Liver (tissue), 9 donors: ENCODE data around the gene COX15. TPM values are rescaled to one million over a fixed set of nuclear protein-coding genes. Genes with fewer than 3 reads are reported as not detected.

Experiments
- DNase-seq: peaks from one replicate; pipeline ENCODE4 v3.0.0-alpha.2; 2017; ENCODE audit warnings: low spot score
- H3K27ac ChIP-seq, 2 donors: one replicate each; pipeline ENCODE4 v1.7.0; 2013; ENCODE audit warnings: inconsistent platforms in 2 of 2, low read length in 2 of 2, control low read depth in 1 of 2, low read depth in 1 of 2, mild to moderate bottlenecking in 1 of 2
- H3K27me3 ChIP-seq, 4 donors: one replicate each; pipeline versions ENCODE4 v1.6.1 to v1.7.0; 2013; ENCODE audit warnings: low read length in 3 of 4, inconsistent platforms in 1 of 4, mild to moderate bottlenecking in 1 of 4, moderate library complexity in 1 of 4; ENCODE audit not compliant: control insufficient read depth in 4 of 4, insufficient read depth in 4 of 4
- H3K36me3 ChIP-seq, 4 donors: one replicate each; pipeline versions ENCODE4 v1.6.1 to v1.7.0; 2013; ENCODE audit warnings: low read length in 3 of 4, mild to moderate bottlenecking in 3 of 4, low read depth in 1 of 4, moderate library complexity in 1 of 4; ENCODE audit not compliant: control insufficient read depth in 4 of 4, insufficient read depth in 3 of 4
- H3K4me1 ChIP-seq, 4 donors: one replicate each; pipeline versions ENCODE4 v1.6.1 to v1.7.0; 2013; ENCODE audit warnings: low read length in 3 of 4, mild to moderate bottlenecking in 3 of 4, moderate library complexity in 1 of 4; ENCODE audit not compliant: control insufficient read depth in 4 of 4, insufficient read depth in 4 of 4
- H3K4me3 ChIP-seq, 3 donors: one replicate each; pipeline versions ENCODE4 v1.6.1 to v1.7.0; 2013; ENCODE audit warnings: low read length in 3 of 3, control low read depth in 1 of 3, low read depth in 1 of 3, mild to moderate bottlenecking in 1 of 3
- H3K9ac ChIP-seq, 2 donors: one replicate each; pipeline ENCODE4 v1.7.0; 2013; ENCODE audit warnings: low read length in 2 of 2, mild to moderate bottlenecking in 2 of 2, moderate library complexity in 2 of 2, control low read depth in 1 of 2, low read depth in 1 of 2
- H3K9me3 ChIP-seq, 4 donors: one replicate each; pipeline versions ENCODE4 v1.6.1 to v1.7.0; 2013; ENCODE audit warnings: low read length in 3 of 4; ENCODE audit not compliant: control insufficient read depth in 4 of 4
- EGR1 ChIP-seq, 2 donors: IDR thresholded peaks; 2 replicates each; pipeline ENCODE4 v1.6.1; 2016 to 2018; ENCODE audit warnings: antibody characterized with exemption in 2 of 2, low read depth in 2 of 2
- FOXA1 ChIP-seq: IDR thresholded peaks from 2 replicates; pipeline ENCODE4 v1.6.1; 2016; ENCODE audit warnings: antibody characterized with exemption
- FOXA2 ChIP-seq: IDR thresholded peaks from 2 replicates; pipeline ENCODE4 v1.6.1; 2016; ENCODE audit warnings: antibody characterized with exemption
- GABPA ChIP-seq, 2 donors: IDR thresholded peaks in 1 of 2; conservative IDR thresholded peaks in 1 of 2; 2 replicates each; pipeline ENCODE4 v1.6.1; 2016; ENCODE audit warnings: antibody characterized with exemption in 2 of 2, mild to moderate bottlenecking in 1 of 2, moderate library complexity in 1 of 2
- HNF4A ChIP-seq, 2 donors: conservative IDR thresholded peaks; 2 replicates each; pipeline ENCODE4 v1.6.1; 2016; ENCODE audit warnings: antibody characterized with exemption in 2 of 2, mild to moderate bottlenecking in 2 of 2
- HNF4G ChIP-seq: IDR thresholded peaks from 2 replicates; pipeline ENCODE4 v1.6.1; 2016; ENCODE audit warnings: antibody characterized with exemption
- JUND ChIP-seq, 2 donors: IDR thresholded peaks; 2 replicates each; pipeline ENCODE4 v1.6.1; 2016; ENCODE audit warnings: antibody characterized with exemption in 2 of 2
- NR2F2 ChIP-seq: IDR thresholded peaks from 2 replicates; pipeline ENCODE4 v1.6.1; 2016; ENCODE audit warnings: antibody characterized with exemption
- RAD21 ChIP-seq, 2 donors: IDR thresholded peaks; 2 replicates each; pipeline ENCODE4 v1.6.1; 2016; ENCODE audit warnings: antibody characterized with exemption in 2 of 2, mild to moderate bottlenecking in 2 of 2
- SP1 ChIP-seq: IDR thresholded peaks from 2 replicates; pipeline ENCODE4 v1.6.1; 2018; ENCODE audit warnings: antibody characterized with exemption, mild to moderate bottlenecking
- TAF1 ChIP-seq: conservative IDR thresholded peaks from 2 replicates; pipeline ENCODE4 v1.6.1; 2016; ENCODE audit warnings: antibody characterized with exemption, mild to moderate bottlenecking
- YY1 ChIP-seq: IDR thresholded peaks from 2 replicates; pipeline ENCODE4 v1.6.1; 2016; ENCODE audit warnings: antibody characterized with exemption, mild to moderate bottlenecking
- WGBS: extraction: QIAGEN DNeasy Blood & Tissue Kit; methylation state at CpG from one replicate; pipeline ENCODE4 v1.1.7; 2013; 5-methylcytosine and 5-hydroxymethylcytosine counted together
- polyA plus RNA-seq, 2 donors: library from polyadenylated mRNA; stranded (reverse) in 1 of 2; unstranded in 1 of 2; fragments of 200-250 nt in 1 of 2; fragments of >200 nt in 1 of 2; fragmentation: Nextera tagmentation in 1 of 2; extraction: Ambion mirVana in 1 of 2; gene quantifications; one replicate each; pipeline versions ENCODE4 v1.2.1 to v1.2.3, GENCODE V29; 2013 to 2015
- total RNA-seq, 2 donors: library from RNA; depleted of rRNA; stranded (reverse); fragments of >200 nt; gene quantifications; one replicate each; pipeline ENCODE4 v1.2.3, GENCODE V29; 2014
- TF ChIP-seq, protein P1 (sequence below): fragments of 150-350 bp; IDR thresholded peaks from 2 replicates; pipeline ENCODE4 v1.5.1; 2017; ENCODE audit warnings: improper control_type of control experiment, low read depth, low read length; ENCODE audit not compliant: missing input control
- TF ChIP-seq, protein P2 (sequence below): IDR thresholded peaks from 2 replicates; pipeline ENCODE4 v1.6.1; 2016; ENCODE audit warnings: antibody characterized with exemption, mild to moderate bottlenecking
- TF ChIP-seq, protein P3 (sequence below): IDR thresholded peaks from 2 replicates; pipeline ENCODE4 v1.6.1; 2016; ENCODE audit warnings: antibody characterized with exemption
- donor health status: healthy.
- donor health status: healthy.
- donor health status: healthy.
- donor health status: healthy.
- donor health status: healthy.

The COX15 gene
- total and polyA plus RNA-seq, 4 donors = 13.4 to 25.2 (median 20.8) TPM

DNA sequence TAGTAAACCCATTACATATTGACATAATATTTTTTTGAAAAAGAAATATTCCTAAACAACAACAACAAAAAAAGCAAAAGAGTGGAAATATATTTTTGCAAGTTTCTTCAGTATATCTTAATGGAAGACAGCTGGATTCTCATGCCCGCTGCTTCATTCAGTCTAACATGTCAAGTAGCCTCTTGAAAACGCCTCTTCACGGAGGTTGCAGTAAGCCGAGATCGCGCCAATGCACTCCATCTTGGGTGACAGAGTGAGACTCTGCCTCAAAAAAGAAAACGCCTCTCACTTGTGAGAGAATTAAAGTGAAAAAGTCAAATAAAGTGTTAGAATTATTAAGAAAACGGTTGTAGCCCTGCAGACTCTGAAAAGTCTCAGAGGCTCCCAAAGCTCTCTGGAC, 1.4 kb upstream of the COX15 start:
- DNase-seq = no peak
- peaks cover 2 to 22% (median 11%) of the 10 kb centered on the region in 4 donors for H3K4me1 ChIP-seq
- TF ChIP-seq FOXA2 (no peak), SP1 (no peak), EGR1 (IDR thresholded peaks at IDR 0.05; ENCODE audit: low read depth in 2 of 2) (no peak), FOXA1 (no peak), JUND (IDR thresholded peaks at IDR 0.05) (no peak), TAF1 (no peak)
- TF ChIP-seq, protein P1, sequence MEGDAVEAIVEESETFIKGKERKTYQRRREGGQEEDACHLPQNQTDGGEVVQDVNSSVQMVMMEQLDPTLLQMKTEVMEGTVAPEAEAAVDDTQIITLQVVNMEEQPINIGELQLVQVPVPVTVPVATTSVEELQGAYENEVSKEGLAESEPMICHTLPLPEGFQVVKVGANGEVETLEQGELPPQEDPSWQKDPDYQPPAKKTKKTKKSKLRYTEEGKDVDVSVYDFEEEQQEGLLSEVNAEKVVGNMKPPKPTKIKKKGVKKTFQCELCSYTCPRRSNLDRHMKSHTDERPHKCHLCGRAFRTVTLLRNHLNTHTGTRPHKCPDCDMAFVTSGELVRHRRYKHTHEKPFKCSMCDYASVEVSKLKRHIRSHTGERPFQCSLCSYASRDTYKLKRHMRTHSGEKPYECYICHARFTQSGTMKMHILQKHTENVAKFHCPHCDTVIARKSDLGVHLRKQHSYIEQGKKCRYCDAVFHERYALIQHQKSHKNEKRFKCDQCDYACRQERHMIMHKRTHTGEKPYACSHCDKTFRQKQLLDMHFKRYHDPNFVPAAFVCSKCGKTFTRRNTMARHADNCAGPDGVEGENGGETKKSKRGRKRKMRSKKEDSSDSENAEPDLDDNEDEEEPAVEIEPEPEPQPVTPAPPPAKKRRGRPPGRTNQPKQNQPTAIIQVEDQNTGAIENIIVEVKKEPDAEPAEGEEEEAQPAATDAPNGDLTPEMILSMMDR = no peak
- no peak overlapping the region for H3K4me3 ChIP-seq
- no peak overlapping the region for H3K27ac ChIP-seq
- H3K36me3 ChIP-seq = peaks cover 0 to 18% (median 10%) of the 10 kb centered on the region in 4 donors
- no peaks in the 10 kb centered on the region for H3K27me3 ChIP-seq
- 92% methylated on average over 8 of the region's 8 CpGs for WGBS
- H3K9me3 ChIP-seq = no peaks in the 10 kb centered on the region
- no peak overlapping the region for H3K9ac ChIP-seq

DNA sequence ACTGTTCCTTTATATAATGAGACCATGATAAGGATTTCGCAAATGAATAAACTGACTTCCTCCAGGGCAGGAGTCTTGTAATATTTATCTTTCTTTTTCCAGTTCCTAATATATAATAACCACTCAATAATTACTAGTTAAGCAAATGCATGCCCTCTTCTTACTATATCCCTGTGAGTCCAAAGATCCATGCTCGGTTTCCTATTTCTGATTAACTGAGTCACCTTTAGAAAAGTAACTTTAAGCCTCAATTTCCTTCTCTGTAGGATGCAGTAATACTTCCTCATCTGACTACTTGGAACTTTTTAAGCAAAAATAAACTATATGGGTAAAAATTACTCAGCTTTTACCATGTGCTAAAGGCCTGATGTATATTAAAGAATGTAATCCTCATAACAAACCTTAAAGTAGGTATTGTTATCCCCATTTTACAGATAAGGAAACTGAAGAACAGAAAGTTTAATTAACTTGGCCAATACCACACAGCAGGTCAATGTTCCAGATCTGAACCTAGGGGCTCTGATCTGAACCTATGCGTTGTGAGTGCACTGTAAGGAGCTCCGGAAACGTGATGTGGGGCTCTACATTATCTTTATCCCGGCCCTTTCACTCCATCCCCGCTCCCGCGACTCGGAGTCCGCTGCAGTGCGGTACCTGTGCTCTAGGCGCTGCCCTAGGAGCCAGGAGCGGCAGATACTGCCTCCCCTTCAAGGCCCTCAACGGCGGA, 458 bp downstream of the COX15 start:
- 4% methylated on average over 16 of the region's 16 CpGs for WGBS

DNA sequence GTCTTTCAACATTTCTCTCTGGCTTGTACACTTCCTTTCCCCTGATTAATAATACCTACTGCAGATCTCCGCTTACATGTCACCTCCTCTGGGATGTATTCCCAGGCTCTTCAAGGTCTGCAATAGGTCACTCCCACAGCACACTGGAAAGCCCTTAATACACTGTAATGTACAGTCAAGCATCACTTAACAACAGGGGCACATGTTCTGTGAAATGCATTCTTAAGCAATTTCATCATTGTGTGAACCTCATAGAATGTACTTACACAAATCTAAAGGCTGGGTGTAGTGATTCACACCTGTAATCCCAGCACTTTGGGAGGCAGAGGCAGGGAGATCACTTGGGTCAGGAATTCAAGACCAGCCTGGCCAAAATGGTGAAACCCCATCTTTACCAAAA, 1.9 kb downstream of the COX15 start:
- Histone ChIP-seq H3K4me3 (no peak overlapping the region), H3K27ac (no peak overlapping the region), H3K9ac (no peak overlapping the region), H3K4me1 (peaks cover 0 to 22% (median 11%) of the 10 kb centered on the region in 4 donors), H3K36me3 (peaks cover 1 to 24% (median 15%) of the 10 kb centered on the region in 4 donors), H3K27me3 (no peaks in the 10 kb centered on the region), H3K9me3 (no peaks in the 10 kb centered on the region)
- WGBS = 95% methylated on average over 1 of the region's 1 CpG
- DNase-seq = no peak
- no peak for TF ChIP-seq JUND (IDR thresholded peaks at IDR 0.05)
- no peak for TF ChIP-seq TAF1
- no peak for TF ChIP-seq FOXA2
- no peak for TF ChIP-seq HNF4G
- no peak for TF ChIP-seq RAD21 (IDR thresholded peaks at IDR 0.05)
- TF ChIP-seq, protein P2, sequence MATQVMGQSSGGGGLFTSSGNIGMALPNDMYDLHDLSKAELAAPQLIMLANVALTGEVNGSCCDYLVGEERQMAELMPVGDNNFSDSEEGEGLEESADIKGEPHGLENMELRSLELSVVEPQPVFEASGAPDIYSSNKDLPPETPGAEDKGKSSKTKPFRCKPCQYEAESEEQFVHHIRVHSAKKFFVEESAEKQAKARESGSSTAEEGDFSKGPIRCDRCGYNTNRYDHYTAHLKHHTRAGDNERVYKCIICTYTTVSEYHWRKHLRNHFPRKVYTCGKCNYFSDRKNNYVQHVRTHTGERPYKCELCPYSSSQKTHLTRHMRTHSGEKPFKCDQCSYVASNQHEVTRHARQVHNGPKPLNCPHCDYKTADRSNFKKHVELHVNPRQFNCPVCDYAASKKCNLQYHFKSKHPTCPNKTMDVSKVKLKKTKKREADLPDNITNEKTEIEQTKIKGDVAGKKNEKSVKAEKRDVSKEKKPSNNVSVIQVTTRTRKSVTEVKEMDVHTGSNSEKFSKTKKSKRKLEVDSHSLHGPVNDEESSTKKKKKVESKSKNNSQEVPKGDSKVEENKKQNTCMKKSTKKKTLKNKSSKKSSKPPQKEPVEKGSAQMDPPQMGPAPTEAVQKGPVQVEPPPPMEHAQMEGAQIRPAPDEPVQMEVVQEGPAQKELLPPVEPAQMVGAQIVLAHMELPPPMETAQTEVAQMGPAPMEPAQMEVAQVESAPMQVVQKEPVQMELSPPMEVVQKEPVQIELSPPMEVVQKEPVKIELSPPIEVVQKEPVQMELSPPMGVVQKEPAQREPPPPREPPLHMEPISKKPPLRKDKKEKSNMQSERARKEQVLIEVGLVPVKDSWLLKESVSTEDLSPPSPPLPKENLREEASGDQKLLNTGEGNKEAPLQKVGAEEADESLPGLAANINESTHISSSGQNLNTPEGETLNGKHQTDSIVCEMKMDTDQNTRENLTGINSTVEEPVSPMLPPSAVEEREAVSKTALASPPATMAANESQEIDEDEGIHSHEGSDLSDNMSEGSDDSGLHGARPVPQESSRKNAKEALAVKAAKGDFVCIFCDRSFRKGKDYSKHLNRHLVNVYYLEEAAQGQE = no peak
- no peak for TF ChIP-seq HNF4A (conservative IDR thresholded peaks at IDR 0.05)
- TF ChIP-seq, protein P1 = no peak
- TF ChIP-seq GABPA (IDR thresholded peaks at IDR 0.05 in 1 of 2, conservative IDR thresholded peaks at IDR 0.05 in 1 of 2) = no peak
- TF ChIP-seq YY1 = no peak

More for the DNA sequence above, 458 bp downstream of the COX15 start:
- Histone ChIP-seq H3K27ac (peak overlapping the region; percentile 95 to 99), H3K4me3 (peak overlapping the region; percentile 71 to 97 (median 77)), H3K27me3 (no peaks in the 10 kb centered on the region), H3K9me3 (no peaks in the 10 kb centered on the region), H3K4me1 (peaks cover 2 to 22% (median 11%) of the 10 kb centered on the region in 4 donors), H3K36me3 (peaks cover 0 to 19% (median 11%) of the 10 kb centered on the region in 4 donors), H3K9ac (peak overlapping the region; percentile 89 to 97)
- TF ChIP-seq, protein P3, sequence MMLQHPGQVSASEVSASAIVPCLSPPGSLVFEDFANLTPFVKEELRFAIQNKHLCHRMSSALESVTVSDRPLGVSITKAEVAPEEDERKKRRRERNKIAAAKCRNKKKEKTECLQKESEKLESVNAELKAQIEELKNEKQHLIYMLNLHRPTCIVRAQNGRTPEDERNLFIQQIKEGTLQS = peak; percentile 7
- TF ChIP-seq NR2F2 = no peak
- TF ChIP-seq EGR1 (IDR thresholded peaks at IDR 0.05; ENCODE audit: low read depth in 2 of 2) = no peak
- DNase-seq = no peak
